Spleen (tissue), 11 donors: Measurements from ENCODE around the gene TCF12. TPM values are rescaled to one million over a fixed set of nuclear protein-coding genes. Genes with fewer than 3 reads are reported as not detected.

Source experiments
- DNase-seq: peaks from one replicate; pipeline ENCODE4 v3.0.0-alpha.2; 2020
- H3K27ac ChIP-seq, 8 donors: fragments of 200-600 bp; sonication (generic) in 7 of 8; 1 replicate in 4 of 8; 2 replicates in 4 of 8; pipeline versions ENCODE4 v1.5.0 to v1.8.0; 2016 to 2021; ENCODE audit warnings: inconsistent platforms in 4 of 8, mild to moderate bottlenecking in 4 of 8, moderate library complexity in 1 of 8
- H3K27me3 ChIP-seq, 7 donors: fragments of 200-600 bp; sonication (generic) in 6 of 7; replicated peaks in 1 of 7; 1 replicate in 4 of 7; 2 replicates in 3 of 7; pipeline versions ENCODE4 v1.5.0 to v1.8.0; 2016 to 2021; ENCODE audit warnings: inconsistent platforms in 3 of 7, mild to moderate bottlenecking in 1 of 7
- H3K36me3 ChIP-seq, 6 donors: fragments of 200-600 bp; sonication (generic) in 5 of 6; 1 replicate in 4 of 6; 2 replicates in 2 of 6; pipeline versions ENCODE4 v1.5.0 to v1.8.0; 2016 to 2021; ENCODE audit warnings: inconsistent platforms in 2 of 6
- H3K4me1 ChIP-seq, 6 donors: fragments of 200-600 bp; sonication (generic) in 5 of 6; 1 replicate in 3 of 6; 2 replicates in 3 of 6; pipeline versions ENCODE4 v1.5.0 to v1.8.0; 2016 to 2021; ENCODE audit warnings: inconsistent platforms in 3 of 6
- H3K4me3 ChIP-seq, 8 donors: fragments of 200-600 bp; sonication (generic) in 7 of 8; 1 replicate in 4 of 8; 2 replicates in 4 of 8; pipeline versions ENCODE4 v1.5.0 to v1.8.0; 2016 to 2021; ENCODE audit warnings: inconsistent platforms in 4 of 8, mild to moderate bottlenecking in 4 of 8, moderate library complexity in 2 of 8
- H3K9me3 ChIP-seq, 8 donors: fragments of 200-600 bp; sonication (generic) in 7 of 8; 1 replicate in 4 of 8; 2 replicates in 4 of 8; pipeline versions ENCODE4 v1.5.0 to v1.8.0; 2016 to 2021; ENCODE audit warnings: inconsistent platforms in 4 of 8
- POLR2A ChIP-seq, 3 donors: fragments of 450-650 bp; IDR thresholded peaks; one replicate each; pipeline ENCODE4 v1.5.1; 2017; ENCODE audit warnings: antibody characterized with exemption in 3 of 3, mild to moderate bottlenecking in 1 of 3
- POLR2AphosphoS5 ChIP-seq, 3 donors: sonication (generic); formaldehyde crosslinking; IDR thresholded peaks; one replicate each; pipeline ENCODE4 v1.5.1; 2017; ENCODE audit warnings: antibody characterized with exemption in 3 of 3
- WGBS, 5 donors: extraction: QIAGEN DNeasy Blood & Tissue Kit in 3 of 5; methylation state at CpG; one replicate each; pipeline versions ENCODE4 v1.1.5 to v1.1.7; 2013 to 2018; 5-methylcytosine and 5-hydroxymethylcytosine counted together
- intact Hi-C: fragments of 100-400 bp; cut with DNase I; formaldehyde crosslinking; loops from one replicate; pipeline ENCODE4 v1.15.0; 2023; ENCODE audit warnings: low total_unique reads
- polyA plus RNA-seq, 3 donors: library from polyadenylated mRNA; stranded (reverse); fragments of 200-250 nt; gene quantifications; one replicate each; pipeline ENCODE4 v1.2.1, GENCODE V29; 2013
- total RNA-seq, 7 donors: library from RNA; depleted of rRNA in 3 of 7; stranded (reverse); fragments of >200 nt in 3 of 7; fragmentation: NEBNext Ultra II Directional in 4 of 7; extraction: Animal tissue kit (Norgen Biotek cat#: 25700) in 4 of 7; gene quantifications; one replicate each; pipeline versions ENCODE4 v1.1.0 to v1.2.1, GENCODE V29; 2016 to 2021
- TF ChIP-seq, protein P1 (sequence below), 11 experiments: fragments of 200-600 bp in 7 of 11; fragments of 450-650 bp in 4 of 11; sonication (generic) in 4 of 11; IDR thresholded peaks in 8 of 11; conservative IDR thresholded peaks in 3 of 11; 1 replicate in 7 of 11; 2 replicates in 4 of 11; pipeline versions ENCODE4 v1.4.0 to v1.8.0; 2016 to 2021; ENCODE audit warnings: antibody characterized with exemption in 11 of 11, inconsistent platforms in 4 of 11, mild to moderate bottlenecking in 1 of 11
- donor health status: healthy with polysubstance abuse.
- donor health status: DM: no; HTN: no; CAD: no; lungs with moderate emphysema.
- donor health status: DM: no; HTN: no; CAD: no.
- donor health status: Bipolar disorder and iron deficiency.
- donor health status: healthy.
- donor health status: DM: no; HTN: no; CAD: no.
- donor health status: DM: yes; HTN: yes; CAD: no.

Gene TCF12
- total and polyA plus RNA-seq, 10 donors: 8.3 to 139 (median 111) TPM

- Histone ChIP-seq H3K27me3 (no peaks in the 10 kb centered on the region), H3K27ac (no peak overlapping the region), H3K36me3 (no peaks in the 10 kb centered on the region), H3K4me3 (no peak overlapping the region), H3K9me3 (no peaks in the 10 kb centered on the region), H3K4me1 (peaks cover 8 to 34% (median 25%) of the 10 kb centered on the region in 6 donors)
- intact Hi-C loops: no loop called here
- no peak for DNase-seq
- TF ChIP-seq, protein P1, sequence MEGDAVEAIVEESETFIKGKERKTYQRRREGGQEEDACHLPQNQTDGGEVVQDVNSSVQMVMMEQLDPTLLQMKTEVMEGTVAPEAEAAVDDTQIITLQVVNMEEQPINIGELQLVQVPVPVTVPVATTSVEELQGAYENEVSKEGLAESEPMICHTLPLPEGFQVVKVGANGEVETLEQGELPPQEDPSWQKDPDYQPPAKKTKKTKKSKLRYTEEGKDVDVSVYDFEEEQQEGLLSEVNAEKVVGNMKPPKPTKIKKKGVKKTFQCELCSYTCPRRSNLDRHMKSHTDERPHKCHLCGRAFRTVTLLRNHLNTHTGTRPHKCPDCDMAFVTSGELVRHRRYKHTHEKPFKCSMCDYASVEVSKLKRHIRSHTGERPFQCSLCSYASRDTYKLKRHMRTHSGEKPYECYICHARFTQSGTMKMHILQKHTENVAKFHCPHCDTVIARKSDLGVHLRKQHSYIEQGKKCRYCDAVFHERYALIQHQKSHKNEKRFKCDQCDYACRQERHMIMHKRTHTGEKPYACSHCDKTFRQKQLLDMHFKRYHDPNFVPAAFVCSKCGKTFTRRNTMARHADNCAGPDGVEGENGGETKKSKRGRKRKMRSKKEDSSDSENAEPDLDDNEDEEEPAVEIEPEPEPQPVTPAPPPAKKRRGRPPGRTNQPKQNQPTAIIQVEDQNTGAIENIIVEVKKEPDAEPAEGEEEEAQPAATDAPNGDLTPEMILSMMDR (IDR thresholded peaks at IDR 0.05 in 8 of 11, conservative IDR thresholded peaks at IDR 0.05 in 3 of 11): no peak
- TF ChIP-seq POLR2AphosphoS5 (IDR thresholded peaks at IDR 0.05) (no peak), POLR2A (IDR thresholded peaks at IDR 0.05) (no peak)
- WGBS, 5 donors: 96 to 100% (median 98%) methylated on average over 2 of the region's 2 CpGs
Measured at GRCh38 chr15:56890038-56890437, 28.4 kb upstream of the TCF12 start.

DNA sequence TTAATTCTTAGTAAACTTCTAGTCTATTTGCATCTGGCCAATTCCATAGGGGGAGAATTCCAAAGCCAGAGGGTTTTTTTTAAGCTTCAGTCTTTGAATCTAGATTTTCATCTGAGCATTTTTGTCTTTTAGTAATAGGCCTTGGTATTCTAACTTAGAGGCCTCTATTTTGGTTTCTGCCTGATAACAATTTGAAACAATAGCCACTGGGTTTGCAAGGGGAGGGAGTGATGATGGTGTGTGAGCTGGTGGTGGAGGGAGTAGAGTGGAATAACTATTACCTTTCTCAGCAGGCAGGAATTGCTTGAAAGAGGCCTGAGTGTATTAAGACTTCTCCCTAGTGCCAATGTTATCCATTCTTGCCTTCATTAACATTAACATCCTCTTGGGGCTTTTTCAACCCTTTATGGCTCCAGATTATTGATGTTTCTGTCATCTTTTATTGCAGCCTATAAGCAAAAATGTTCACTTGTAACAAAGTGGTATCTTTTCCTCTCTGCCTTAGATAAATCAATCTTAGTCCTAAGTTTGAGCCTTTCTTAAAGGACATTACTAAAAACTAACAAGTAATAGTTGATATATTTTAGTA, 26.5 kb upstream of the TCF12 start:
- no peak for DNase-seq
- TF ChIP-seq POLR2A (IDR thresholded peaks at IDR 0.05) (no peak), POLR2AphosphoS5 (IDR thresholded peaks at IDR 0.05) (no peak)
- TF ChIP-seq, protein P1 (IDR thresholded peaks at IDR 0.05 in 8 of 11, conservative IDR thresholded peaks at IDR 0.05 in 3 of 11): no peak
- H3K4me1 ChIP-seq: peaks cover 8 to 18% (median 14%) of the 10 kb centered on the region in 6 donors
- no peaks in the 10 kb centered on the region for H3K9me3 ChIP-seq
- intact Hi-C loops: no loop called here
- H3K27ac ChIP-seq: no peak overlapping the region
- H3K36me3 ChIP-seq: no peaks in the 10 kb centered on the region
- no peak overlapping the region for H3K4me3 ChIP-seq
- no peaks in the 10 kb centered on the region for H3K27me3 ChIP-seq

- Histone ChIP-seq H3K9me3 (no peaks in the 10 kb centered on the region), H3K4me3 (no peak overlapping the region), H3K36me3 (no peaks in the 10 kb centered on the region), H3K27ac (no peak overlapping the region), H3K27me3 (no peaks in the 10 kb centered on the region), H3K4me1 (peaks cover 5 to 13% (median 10%) of the 10 kb centered on the region in 6 donors)
- TF ChIP-seq POLR2A (IDR thresholded peaks at IDR 0.05) (no peak), POLR2AphosphoS5 (IDR thresholded peaks at IDR 0.05) (no peak)
- TF ChIP-seq, protein P1 (IDR thresholded peaks at IDR 0.05 in 8 of 11, conservative IDR thresholded peaks at IDR 0.05 in 3 of 11): no peak
- no peak for DNase-seq
- intact Hi-C loops: no loop called here
- 94 to 97% (median 97%) methylated on average over 2 of the region's 2 CpGs for WGBS, 5 donors
Measured at GRCh38 chr15:56892659-56893363, 25.6 kb upstream of the TCF12 start.

GRCh38 chr15:56893364-56893678, 25.1 kb upstream of the TCF12 start:
- 73 to 85% (median 79%) methylated on average over 1 of the region's 1 CpG for WGBS, 5 donors
- no peaks in the 10 kb centered on the region for H3K27me3 ChIP-seq
- H3K9me3 ChIP-seq: no peaks in the 10 kb centered on the region
- DNase-seq: no peak
- peaks cover 0 to 8% (median 5%) of the 10 kb centered on the region in 6 donors for H3K4me1 ChIP-seq
- H3K36me3 ChIP-seq: no peaks in the 10 kb centered on the region
- H3K27ac ChIP-seq: no peak overlapping the region
- TF ChIP-seq POLR2A (IDR thresholded peaks at IDR 0.05) (no peak), POLR2AphosphoS5 (IDR thresholded peaks at IDR 0.05) (no peak)
- TF ChIP-seq, protein P1 (IDR thresholded peaks at IDR 0.05 in 8 of 11, conservative IDR thresholded peaks at IDR 0.05 in 3 of 11): no peak
- H3K4me3 ChIP-seq: no peak overlapping the region
- intact Hi-C loops: no loop called here
